SH-SY5Y (cell line): ENCODE results near the gene HTD2.

Experiments used
- GATA2 ChIP-seq: IDR thresholded peaks from 2 replicates; pipeline ENCODE4 v1.6.1; 2011; ENCODE audit warnings: mild to moderate bottlenecking, low read depth, low read length
- GATA3 ChIP-seq: IDR thresholded peaks from 2 replicates; pipeline ENCODE4 v1.6.1; 2011; ENCODE audit warnings: low read depth, mild to moderate bottlenecking, low read length, moderate library complexity

DNA sequence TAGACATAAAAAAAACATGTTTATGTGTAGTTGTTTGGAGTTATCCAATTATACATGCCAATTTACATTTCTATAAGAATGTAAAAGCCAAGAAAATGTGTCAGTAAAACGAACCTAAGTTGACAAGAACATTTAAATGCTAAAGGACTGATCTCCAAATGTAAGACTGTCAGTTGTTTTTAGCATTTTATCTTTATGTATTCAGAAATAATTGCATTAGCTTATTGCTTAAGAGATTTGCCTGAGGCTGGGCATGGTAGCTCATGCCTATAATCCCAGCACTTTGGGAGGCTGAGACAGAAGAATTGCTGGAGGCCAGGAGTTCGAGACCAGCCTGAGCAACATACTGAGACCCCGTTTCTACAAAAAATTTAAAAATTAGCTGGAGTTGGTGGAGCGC, 53.3 kb downstream of the HTD2 start:
- no peak for TF ChIP-seq GATA2
- no peak for TF ChIP-seq GATA3
